AG04449 (cell line): ENCODE results near the gene SYT8.
"Not testable (repeated sequence)": the region's sequence is repeated elsewhere in the genome, so short reads cannot be mapped to it uniquely, and the experiment has no call there.

Source experiments
- CTCF ChIA-PET: fragments of 350-600 bp; formaldehyde crosslinking; extraction: SDS; loops from one replicate; lab custom pipeline; 2021; ENCODE audit warnings: antibody characterized with exemption; lab: Yijun Ruan, JAX
- POLR2A ChIA-PET: fragments of 400-600, 350-600 bp; formaldehyde crosslinking; extraction: SDS; loops from one replicate; lab custom pipeline; 2020; ENCODE audit warnings: antibody characterized with exemption, inconsistent platforms; lab: Yijun Ruan, JAX
- DNase-seq: peaks from one replicate; pipeline ENCODE4 v3.0.0-alpha.2; 2010; ENCODE audit warnings: low read depth, low spot score
- H3K4me3 ChIP-seq: 2 replicates; pipeline ENCODE4 v1.5.1; 2011; ENCODE audit warnings: low read depth, mild to moderate bottlenecking, control low read depth, low read length
- CTCF ChIP-seq: IDR thresholded peaks from one replicate; pipeline ENCODE4 v1.5.1; 2011; ENCODE audit warnings: mild to moderate bottlenecking, moderate library complexity, low read length, control low read depth, inconsistent platforms; ENCODE audit not compliant: insufficient read depth; ENCODE audit errors: missing control alignments

Gene SYT8

DNA sequence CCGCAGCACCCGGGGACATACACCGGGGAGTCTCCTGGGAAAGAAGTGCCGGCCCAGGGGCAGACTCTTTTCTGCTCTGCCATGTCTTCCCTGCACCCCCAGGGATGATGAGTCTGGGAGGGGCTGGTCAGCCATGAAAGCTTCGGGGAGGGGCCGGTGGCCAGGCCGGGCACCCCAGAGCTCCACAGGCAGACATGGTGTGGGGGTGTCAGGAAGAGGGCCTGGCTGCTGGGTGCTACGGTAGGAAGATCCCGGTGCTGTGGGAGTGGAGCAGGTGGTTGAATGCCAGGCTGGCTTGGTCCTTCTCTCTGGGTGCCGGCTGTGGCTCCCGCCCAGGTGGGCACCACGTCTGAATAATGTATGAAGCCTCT, 35.5 kb downstream of the SYT8 start:
- CTCF ChIA-PET: interaction anchor here (0.8 to 3.4 kb wide), 3 partner anchors 12 to 177 kb away, joined by 3 to 18 read pairs (median 4); no protein-coding TSS in a partner anchor

GRCh38 chr11:1870721-1871466, 36.1 kb downstream of the SYT8 start:
- no peak overlapping the region for H3K4me3 ChIP-seq
- TF ChIP-seq CTCF: no peak
- POLR2A ChIA-PET: no interaction called here
- CTCF ChIA-PET: interaction anchor here (0.8 to 3.4 kb wide), 3 partner anchors 12 to 178 kb away, joined by 3 to 18 read pairs (median 4); no protein-coding TSS in a partner anchor
- DNase-seq: no peak

More for the DNA sequence above, 35.5 kb downstream of the SYT8 start:
- POLR2A ChIA-PET: no interaction called here
- TF ChIP-seq CTCF: no peak
- DNase-seq: no peak
- H3K4me3 ChIP-seq: no peak overlapping the region

DNA sequence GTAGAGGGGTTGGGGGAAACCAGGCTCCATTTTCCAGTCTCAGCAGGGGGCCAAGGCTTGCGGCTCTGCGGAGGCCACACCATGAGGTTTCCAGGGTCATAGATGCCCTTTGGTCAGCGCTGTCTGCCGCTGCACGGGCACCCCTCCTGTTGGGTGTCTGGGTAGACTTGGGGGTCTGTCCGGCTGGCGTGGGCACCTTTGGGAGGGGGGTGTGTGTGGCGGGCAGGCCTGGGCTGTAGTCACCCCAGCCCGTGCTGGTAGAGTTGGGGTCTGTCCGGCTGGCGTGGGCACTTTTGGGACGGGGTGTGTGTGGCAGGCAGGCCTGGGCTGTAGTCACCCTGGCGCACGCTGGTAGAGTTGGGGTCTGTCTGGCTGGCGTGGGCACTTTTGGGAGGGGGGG, 36.7 kb downstream of the SYT8 start:
- no peak for DNase-seq
- POLR2A ChIA-PET: no interaction called here
- no peak overlapping the region for H3K4me3 ChIP-seq
- CTCF ChIA-PET: interaction anchor here (1.2 to 3.4 kb wide), 2 partner anchors 11 to 178 kb away, joined by 4 to 18 read pairs; no protein-coding TSS in a partner anchor
- TF ChIP-seq CTCF: no peak

DNA sequence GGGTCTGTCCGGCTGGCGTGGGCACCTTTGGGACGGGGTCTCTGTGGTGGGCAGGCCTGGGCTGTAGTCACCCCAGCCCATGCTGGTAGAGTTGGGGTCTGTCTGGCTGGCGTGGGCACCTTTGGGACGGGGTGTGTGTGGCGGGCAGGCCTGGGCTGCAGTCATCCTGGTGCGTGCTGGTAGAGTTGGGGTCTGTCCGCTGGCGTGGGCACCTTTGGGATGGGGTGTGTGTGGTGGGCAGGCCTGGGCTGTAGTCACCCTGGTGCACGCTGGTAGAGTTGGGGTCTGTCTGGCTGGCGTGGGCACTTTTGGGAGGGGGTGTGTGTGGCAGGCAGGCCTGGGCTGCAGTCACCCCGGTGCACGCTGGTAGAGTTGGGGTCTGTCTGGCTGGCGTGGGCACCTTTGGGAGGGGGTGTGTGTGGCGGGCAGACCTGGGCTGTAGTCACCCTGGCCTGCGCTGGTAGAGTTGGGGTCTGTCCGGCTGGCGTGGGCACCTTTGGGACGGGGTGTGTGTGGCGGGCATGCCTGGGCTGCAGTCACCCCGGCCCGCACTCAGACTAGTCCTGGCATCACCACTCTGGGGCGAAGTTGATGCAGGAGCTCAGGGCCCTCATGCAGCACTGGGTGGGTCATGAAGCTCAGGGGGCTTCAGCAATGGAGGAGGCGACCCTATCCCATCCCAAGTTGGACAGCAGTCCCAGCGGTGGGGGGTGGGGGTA, 37.6 kb downstream of the SYT8 start:
- CTCF ChIA-PET: no interaction called here

GRCh38 chr11:1873048-1873812, 38.4 kb downstream of the SYT8 start:
- ChIA-PET POLR2A (interaction anchor here (0.7 kb wide), 1 partner anchor 278 kb away, joined by 3 read pairs; no protein-coding TSS in a partner anchor), CTCF (no interaction called here)
- H3K4me3 ChIP-seq: no peak overlapping the region
- no peak for TF ChIP-seq CTCF
- no peak for DNase-seq

More for the DNA sequence above, 37.6 kb downstream of the SYT8 start:
- TF ChIP-seq CTCF: no peak
- DNase-seq: no peak
- POLR2A ChIA-PET: interaction anchor here (0.7 kb wide), 1 partner anchor 279 kb away, joined by 3 read pairs; no protein-coding TSS in a partner anchor
- H3K4me3 ChIP-seq: no peak overlapping the region

- POLR2A ChIA-PET, DNase-seq, H3K4me3 ChIP-seq, CTCF ChIA-PET: not testable (repeated sequence)
These were observed 39.0 kb downstream of the SYT8 start for GRCh38 chr11:1873813-1874150.

DNA sequence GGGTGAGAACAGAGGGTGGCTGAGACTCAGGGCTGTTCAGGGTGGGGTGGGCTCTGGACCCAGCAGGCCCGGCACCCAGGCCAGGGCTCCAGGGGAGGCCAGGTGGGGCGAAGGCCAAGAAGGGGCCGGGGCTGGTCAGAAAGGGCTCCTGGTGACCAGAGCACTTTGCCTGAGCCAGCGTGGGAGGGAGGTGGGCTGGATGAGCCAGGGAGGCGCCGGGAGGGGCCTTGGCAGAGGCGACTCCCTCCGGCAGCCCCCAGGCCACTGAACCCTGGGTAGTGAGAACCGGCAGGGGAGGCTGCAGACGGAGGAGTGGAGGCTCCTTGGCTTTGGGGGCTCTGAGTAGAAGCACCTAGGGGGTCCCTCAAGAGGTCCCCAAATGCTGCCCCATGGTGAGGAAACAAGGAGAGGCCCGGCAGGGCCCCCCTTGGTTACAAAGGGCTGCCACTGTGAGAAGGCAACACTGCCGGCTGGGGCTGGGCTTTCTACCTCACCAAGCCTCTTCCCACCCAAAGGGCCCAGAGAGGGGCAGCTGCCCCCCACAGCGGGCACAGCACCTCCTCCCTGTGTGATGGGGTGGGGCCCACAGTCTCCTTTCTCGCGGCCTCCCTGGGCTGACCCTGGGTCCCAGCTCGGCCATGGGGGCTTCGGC, 39.8 kb downstream of the SYT8 start:
- POLR2A ChIA-PET, DNase-seq, H3K4me3 ChIP-seq: not testable (repeated sequence)
- CTCF ChIA-PET: interaction anchor here (1.4 to 2.5 kb wide), 3 partner anchors 74 to 276 kb away, joined by 3 to 17 read pairs (median 7); no protein-coding TSS in a partner anchor
